Mesodermal cell (in vitro differentiated cells): Measurements from ENCODE around the gene SCN5A.

ENCODE experiments used
- H3K27ac ChIP-seq: 2 replicates; pipeline ENCODE4 v1.7.0; 2013; ENCODE audit warnings: mild to moderate bottlenecking, low read depth, low read length, moderate library complexity; ENCODE audit not compliant: severe bottlenecking
- H3K36me3 ChIP-seq: 2 replicates; pipeline ENCODE4 v1.7.1; 2013; ENCODE audit warnings: mild to moderate bottlenecking, low read length, moderate library complexity; ENCODE audit not compliant: control insufficient read depth, insufficient read depth
- H3K4me1 ChIP-seq: one replicate; pipeline ENCODE4 v1.7.1; 2013; ENCODE audit warnings: mild to moderate bottlenecking, low read length; ENCODE audit not compliant: insufficient read depth, control insufficient read depth, poor library complexity, severe bottlenecking
- H3K4me3 ChIP-seq: 2 replicates; pipeline ENCODE4 v1.7.0; 2013; ENCODE audit warnings: low read length, control low read depth, mild to moderate bottlenecking; ENCODE audit not compliant: insufficient read depth, poor library complexity, severe bottlenecking; ENCODE audit errors: extremely low read depth
- H3K9me3 ChIP-seq: 2 replicates; pipeline ENCODE4 v1.7.1; 2013; ENCODE audit warnings: mild to moderate bottlenecking, low read length, moderate library complexity; ENCODE audit not compliant: control insufficient read depth
- WGBS, 2 experiments: methylation state at CpG; one replicate each; pipeline ENCODE4 v1.1.5; 2013; ENCODE audit warnings: missing lambda C conversion rate in 2 of 2; ENCODE audit not compliant: insufficient coverage in 2 of 2; 5-methylcytosine and 5-hydroxymethylcytosine counted together

The SCN5A gene

DNA sequence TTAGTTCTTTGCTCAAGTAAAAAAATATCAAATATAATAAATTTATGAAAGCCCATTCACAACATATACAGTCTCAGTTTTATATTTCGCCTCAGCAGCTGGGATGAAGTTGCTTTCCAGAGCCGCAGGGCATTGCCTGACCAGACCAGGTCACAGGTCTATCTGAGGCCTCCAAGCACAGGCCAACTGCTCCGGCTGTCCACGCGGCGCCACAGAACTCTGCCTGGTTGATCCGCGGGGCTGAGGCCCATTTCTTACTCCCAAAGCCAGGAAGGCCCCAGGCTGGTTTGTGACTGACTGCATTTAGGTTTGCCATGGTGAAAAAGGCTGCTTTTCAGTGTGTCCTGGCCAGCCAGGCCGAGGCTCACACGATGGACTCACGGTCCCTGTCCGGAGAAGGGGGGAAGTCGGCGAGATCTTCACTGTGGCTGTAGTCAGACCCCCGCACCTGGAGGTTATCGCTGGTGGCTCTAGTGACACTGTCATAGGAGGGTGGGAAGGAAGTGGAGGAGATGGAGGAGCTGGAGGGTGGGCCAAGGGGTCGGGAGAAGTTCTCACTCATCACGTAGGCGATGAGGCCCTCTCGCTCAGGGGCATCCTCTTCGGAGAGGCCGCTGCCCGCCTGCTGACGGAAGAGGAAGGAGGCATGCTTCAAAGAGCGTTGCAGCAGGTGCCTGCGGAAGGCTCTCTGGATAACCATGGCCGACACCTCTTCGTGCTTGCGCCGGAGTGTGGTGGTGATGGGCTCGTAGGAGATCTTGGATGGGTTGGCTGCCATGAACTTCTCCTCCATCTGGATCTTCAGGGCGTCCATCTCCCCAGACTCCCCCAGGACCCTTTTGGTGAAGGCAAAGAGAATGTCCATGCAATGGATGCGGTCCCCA, 99.3 kb downstream of the SCN5A start:
- H3K27ac ChIP-seq, result no peak overlapping the region
- no peaks in the 10 kb centered on the region for H3K9me3 ChIP-seq
- WGBS, 2 experiments, result 94 to 97% methylated on average over 23 to 28 of the region's 33 CpGs

DNA sequence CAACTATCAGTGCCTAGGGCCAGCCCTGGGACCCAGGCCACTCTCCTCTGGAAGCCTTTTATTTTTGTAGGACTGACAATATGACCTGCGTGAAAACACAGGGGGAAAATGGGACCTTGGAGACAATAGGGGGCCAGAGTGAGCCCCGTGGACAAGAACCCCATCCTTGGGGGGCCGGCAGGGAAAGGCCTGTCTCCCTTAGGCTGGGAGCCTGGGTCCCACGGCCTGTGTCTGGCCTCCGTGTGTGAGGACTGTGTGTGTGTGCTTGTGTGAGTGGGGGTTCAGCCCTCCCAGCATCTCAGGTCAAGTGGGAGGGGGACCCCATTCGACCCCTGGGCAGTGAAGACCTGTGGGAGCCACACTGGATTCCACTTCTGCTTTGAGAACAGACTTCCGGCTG, 100.0 kb downstream of the SCN5A start:
- no peak overlapping the region for H3K4me3 ChIP-seq
- WGBS, 2 experiments, result 85 to 94% methylated on average over 5 to 7 of the region's 7 CpGs
- H3K4me1 ChIP-seq, result no peaks in the 10 kb centered on the region
- H3K27ac ChIP-seq, result no peak overlapping the region
- no peaks in the 10 kb centered on the region for H3K9me3 ChIP-seq
- H3K36me3 ChIP-seq, result no peaks in the 10 kb centered on the region

More for the DNA sequence above, 99.3 kb downstream of the SCN5A start:
- Histone ChIP-seq H3K4me1 (no peaks in the 10 kb centered on the region), H3K4me3 (no peak overlapping the region), H3K36me3 (no peaks in the 10 kb centered on the region)

DNA sequence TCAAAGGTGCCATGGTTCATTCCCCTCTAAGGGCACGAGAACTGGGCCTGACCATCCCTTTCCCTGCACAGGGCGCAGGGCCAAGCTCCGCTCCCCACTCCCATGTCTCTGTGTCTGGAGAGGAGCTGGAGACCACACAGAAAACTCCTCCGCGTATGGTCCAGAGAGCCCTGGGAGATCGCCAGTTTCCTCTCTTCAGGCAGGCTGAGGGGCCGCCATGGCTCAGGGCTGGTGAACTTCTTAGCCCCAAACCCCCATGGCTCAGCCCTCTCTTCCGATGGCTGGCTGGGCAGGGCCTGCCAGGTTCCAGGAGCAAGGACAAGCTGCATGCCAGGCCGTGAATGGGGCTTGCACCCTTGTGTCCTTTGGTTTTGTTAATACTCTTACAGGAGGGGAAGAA, 100.4 kb downstream of the SCN5A start:
- WGBS, 2 experiments, result 92 to 96% methylated on average over 7 to 8 of the region's 9 CpGs
- Histone ChIP-seq H3K9me3 (no peaks in the 10 kb centered on the region), H3K4me1 (no peaks in the 10 kb centered on the region), H3K27ac (no peak overlapping the region), H3K36me3 (no peaks in the 10 kb centered on the region), H3K4me3 (no peak overlapping the region)

DNA sequence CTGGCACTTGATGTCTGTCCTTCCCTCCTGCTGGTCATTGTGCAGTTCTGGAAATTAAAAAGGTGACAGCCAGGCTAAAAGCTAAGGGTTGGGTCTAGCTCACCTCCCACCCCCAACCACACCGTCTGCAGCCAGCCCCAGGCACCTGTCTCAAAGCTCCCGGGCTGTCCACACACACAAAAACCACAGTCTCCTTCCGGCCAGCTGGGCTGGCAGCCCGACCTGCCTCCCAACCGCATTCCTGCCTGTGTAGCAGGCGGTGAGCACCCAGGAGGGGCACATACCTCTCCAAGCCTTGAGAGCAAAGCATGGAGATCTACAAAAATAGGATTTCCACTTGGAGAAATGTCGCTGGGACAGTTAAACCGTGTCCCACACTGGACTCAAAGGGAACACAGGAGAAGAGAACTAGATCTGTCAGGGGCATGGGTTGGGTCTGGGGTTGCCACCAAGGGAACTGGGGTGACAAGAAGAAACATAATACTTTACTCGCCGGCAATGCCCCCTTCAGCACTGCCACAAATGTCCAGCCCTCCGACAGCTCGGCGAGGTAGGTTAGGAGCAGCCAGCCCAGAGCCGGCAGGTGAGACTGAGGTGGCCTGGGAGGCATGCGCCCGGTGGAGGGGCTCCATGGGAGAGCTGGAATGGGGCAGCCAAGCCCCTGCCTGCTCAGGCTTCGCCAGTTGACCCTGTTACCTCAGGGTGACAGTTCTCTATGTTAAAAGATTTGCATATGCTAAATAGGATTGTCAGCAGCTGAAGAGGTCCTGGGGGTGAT, 101.1 kb downstream of the SCN5A start:
- Histone ChIP-seq H3K36me3 (no peaks in the 10 kb centered on the region), H3K9me3 (no peaks in the 10 kb centered on the region), H3K27ac (no peak overlapping the region), H3K4me1 (no peaks in the 10 kb centered on the region), H3K4me3 (no peak overlapping the region)
- 74 to 78% methylated on average over 12 of the region's 17 CpGs for WGBS, 2 experiments

DNA sequence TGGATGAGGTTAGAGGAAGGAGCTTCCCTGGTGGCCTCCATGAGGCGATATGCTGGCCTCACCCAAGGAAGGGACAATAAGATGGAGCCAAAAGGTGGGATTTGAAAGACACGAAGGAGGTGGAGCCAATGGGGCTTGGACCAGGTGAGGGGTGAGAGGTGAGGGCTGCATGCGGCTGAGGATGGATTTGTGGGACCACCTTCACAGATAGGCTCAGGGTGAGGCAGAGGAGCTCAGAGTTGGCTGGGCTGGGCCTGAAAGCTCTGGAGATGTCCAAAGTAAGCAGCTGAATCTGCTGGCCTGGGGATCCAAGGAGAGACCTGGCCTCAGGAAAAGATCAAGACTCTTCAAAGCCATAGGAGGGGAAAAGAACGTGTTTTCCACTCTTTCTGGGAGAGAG, 103.5 kb downstream of the SCN5A start:
- no peaks in the 10 kb centered on the region for H3K36me3 ChIP-seq
- no peaks in the 10 kb centered on the region for H3K9me3 ChIP-seq
- no peaks in the 10 kb centered on the region for H3K4me1 ChIP-seq
- no peak overlapping the region for H3K27ac ChIP-seq
- WGBS, 2 experiments, result 93 to 97% methylated on average over 4 of the region's 4 CpGs
- H3K4me3 ChIP-seq, result no peak overlapping the region

DNA sequence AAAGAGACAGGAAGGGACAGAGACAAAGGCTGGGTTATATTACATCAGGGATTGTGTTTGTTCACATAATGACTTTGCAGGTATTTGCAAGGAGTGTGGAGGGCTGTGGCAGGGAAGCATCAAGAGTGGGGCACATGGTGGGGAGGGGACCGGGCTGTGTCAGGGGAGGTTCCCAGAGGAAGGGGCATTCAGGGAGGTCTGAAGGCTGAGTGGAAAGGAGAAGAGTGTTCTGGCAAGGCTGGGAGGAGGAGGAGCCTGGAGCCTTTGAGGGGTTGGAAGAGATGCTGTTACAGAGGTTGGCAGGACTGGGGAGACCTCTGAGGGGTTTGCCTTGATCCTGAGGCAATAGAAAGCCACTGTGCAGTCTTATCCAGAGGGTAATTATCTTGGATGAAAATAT, 103.9 kb downstream of the SCN5A start:
- no peaks in the 10 kb centered on the region for H3K9me3 ChIP-seq
- no peak overlapping the region for H3K4me3 ChIP-seq
- no peaks in the 10 kb centered on the region for H3K36me3 ChIP-seq
- WGBS, 2 experiments, result 90 to 100% methylated on average over 1 of the region's 1 CpG
- H3K27ac ChIP-seq, result no peak overlapping the region
- H3K4me1 ChIP-seq, result no peaks in the 10 kb centered on the region

DNA sequence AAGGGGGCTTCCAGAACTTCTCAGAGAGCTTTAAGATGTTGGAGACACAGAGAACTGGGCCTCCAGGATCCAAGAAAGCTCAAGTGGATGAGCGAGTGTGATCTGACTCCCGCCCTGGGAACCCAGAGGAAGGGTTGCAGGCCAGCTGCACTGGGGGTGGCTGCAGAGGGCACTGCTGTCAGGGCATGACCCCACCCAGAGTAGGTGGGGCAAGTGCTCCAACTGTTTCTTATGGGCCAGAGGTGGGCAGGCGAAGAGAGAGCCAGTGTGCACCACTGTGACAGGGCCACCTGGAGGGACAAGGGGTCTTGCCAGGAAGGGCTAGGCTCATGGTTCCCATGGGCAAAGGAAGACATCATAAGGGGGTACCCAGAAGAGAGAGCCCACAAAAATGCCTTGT, 104.6 kb downstream of the SCN5A start:
- Histone ChIP-seq H3K4me3 (no peak overlapping the region), H3K36me3 (no peaks in the 10 kb centered on the region), H3K4me1 (no peaks in the 10 kb centered on the region), H3K27ac (no peak overlapping the region), H3K9me3 (no peaks in the 10 kb centered on the region)
- whole genome bisulfite sequencing, 2 experiments, result 97 to 100% methylated on average over 3 of the region's 3 CpGs

DNA sequence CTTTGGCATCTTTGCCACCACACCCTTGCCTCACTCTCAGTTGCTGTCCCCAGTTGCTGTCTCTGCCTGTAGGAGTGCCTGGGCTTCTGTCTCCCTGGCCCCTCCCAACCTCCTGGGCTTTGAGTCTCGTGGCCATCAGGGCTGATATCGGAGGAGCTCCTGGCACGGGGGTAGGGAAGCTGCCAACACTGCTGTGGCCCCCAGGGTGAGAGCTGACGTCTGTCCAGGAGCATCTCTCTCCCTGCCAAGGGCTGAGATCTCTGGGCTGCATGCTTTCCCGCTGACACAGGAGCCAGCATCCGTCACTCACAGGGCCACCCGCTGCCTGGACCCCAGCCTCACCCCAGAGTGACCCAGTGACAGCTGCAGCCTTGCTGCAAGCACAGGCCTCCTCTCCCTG, 105.9 kb downstream of the SCN5A start:
- Histone ChIP-seq H3K36me3 (no peaks in the 10 kb centered on the region), H3K4me1 (no peaks in the 10 kb centered on the region)

DNA sequence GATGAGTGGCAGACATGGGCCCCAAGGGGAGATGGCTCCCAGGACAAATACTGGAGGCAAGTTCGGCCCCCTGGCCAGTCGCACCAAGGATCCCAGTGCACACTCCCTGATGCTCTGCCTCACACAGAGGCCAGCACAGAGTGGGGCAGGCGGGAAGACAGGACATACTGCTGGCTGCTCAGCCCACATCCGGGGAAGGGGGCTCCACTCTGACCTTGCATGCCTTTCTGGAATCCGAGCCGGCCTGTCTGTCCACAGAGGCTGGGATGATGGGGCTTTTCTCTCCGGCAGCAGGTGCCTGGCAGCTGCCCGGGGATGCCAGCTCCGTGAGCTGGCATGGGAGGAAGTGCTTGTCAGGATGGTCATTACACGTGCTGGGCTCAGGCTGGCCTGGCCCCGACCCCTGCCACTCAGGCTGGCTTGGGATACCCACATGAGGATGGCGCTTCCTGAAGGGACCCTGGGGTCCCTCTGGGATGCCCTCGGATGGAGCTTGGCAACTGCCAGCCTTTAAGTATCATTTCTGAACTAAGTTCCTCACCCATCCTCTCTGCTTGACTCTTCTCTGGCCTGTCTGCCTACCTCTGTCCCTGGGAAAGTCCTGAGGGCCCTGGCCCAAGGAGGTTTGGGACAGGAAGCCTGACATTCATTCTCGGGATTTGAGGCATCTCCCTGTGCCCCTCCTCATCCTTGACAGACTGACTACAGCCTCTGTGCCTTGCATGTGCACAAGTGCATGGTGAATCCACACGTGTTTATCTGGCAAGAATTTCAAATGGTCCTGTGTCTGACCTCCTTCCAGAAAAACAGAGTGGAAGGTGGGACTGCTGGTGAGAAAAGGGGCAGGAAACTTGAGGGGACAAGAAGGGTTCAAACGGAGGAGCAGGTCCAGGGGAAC, 106.8 kb downstream of the SCN5A start:
- 84 to 86% methylated on average over 9 to 15 of the region's 16 CpGs for WGBS, 2 experiments
- H3K4me1 ChIP-seq, result no peaks in the 10 kb centered on the region
- no peaks in the 10 kb centered on the region for H3K9me3 ChIP-seq
- H3K27ac ChIP-seq, result no peak overlapping the region
- no peak overlapping the region for H3K4me3 ChIP-seq
- H3K36me3 ChIP-seq, result no peaks in the 10 kb centered on the region

More for the DNA sequence above, 105.9 kb downstream of the SCN5A start:
- Histone ChIP-seq H3K9me3 (no peaks in the 10 kb centered on the region), H3K4me3 (no peak overlapping the region), H3K27ac (no peak overlapping the region)
- 84 to 87% methylated on average over 7 of the region's 7 CpGs for WGBS, 2 experiments

DNA sequence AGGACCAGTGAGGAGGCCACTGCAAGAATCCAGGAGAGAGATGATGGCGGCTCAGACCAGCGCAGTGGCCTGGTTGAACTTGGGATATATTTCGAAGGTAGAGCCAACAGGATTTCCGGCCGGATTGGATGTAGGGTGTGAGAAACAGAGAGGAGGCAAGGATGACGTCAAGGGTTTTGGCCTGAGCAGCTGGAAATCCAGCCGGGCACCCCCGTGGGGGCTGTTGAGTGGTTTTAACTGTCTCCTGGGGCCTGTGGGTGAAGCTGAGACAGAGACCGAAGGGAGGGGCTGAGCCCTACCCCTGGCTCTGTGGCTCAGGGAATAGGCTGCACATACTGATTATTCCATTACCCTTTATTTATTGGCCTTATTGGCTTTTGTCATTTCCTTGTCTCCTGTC, 107.7 kb downstream of the SCN5A start:
- H3K4me3 ChIP-seq, result no peak overlapping the region
- no peaks in the 10 kb centered on the region for H3K4me1 ChIP-seq
- H3K9me3 ChIP-seq, result no peaks in the 10 kb centered on the region
- WGBS, 2 experiments, result 90 to 97% methylated on average over 8 to 9 of the region's 9 CpGs
- no peaks in the 10 kb centered on the region for H3K36me3 ChIP-seq
- no peak overlapping the region for H3K27ac ChIP-seq
